GM12878 (cell line): ENCODE results near the gene RAPGEF6. TPM values are rescaled to one million over a fixed set of nuclear protein-coding genes. Genes with fewer than 3 reads are reported as not detected.

Experiments
- ATAC-seq: fragments of 200-7000 bp; cut with Tn5 transposase; 3 replicates; pipeline ENCODE4 v1.9.1; 2020; ENCODE audit warnings: mild to moderate bottlenecking, moderate library complexity
- BruUV-seq: library from RNA; stranded (reverse); fragments of 400-500 nt; replicated peaks from 2 replicates; lab custom pipeline; 2021; lab: Mats Ljungman, UMichigan
- CTCF ChIA-PET: fragments of 300-600 bp; sonication (Branson Sonifier 250); formaldehyde crosslinking; extraction: SDS; loops from one replicate; lab custom pipeline; 2021; ENCODE audit warnings: inconsistent platforms; lab: Yijun Ruan, JAX
- POLR2A ChIA-PET: fragments of 350-600 bp; formaldehyde crosslinking; extraction: SDS; loops from one replicate; lab custom pipeline; 2021; ENCODE audit warnings: inconsistent platforms; lab: Charles Lee
- RAD21 ChIA-PET: fragments of 300-600 bp; sonication (Branson Sonifier 250); formaldehyde crosslinking; loops from one replicate; lab custom pipeline; 2023; ENCODE audit warnings: antibody characterized with exemption; ENCODE audit not compliant: unreplicated experiment; lab: Charles Lee
- SMC1A ChIA-PET: fragments of 300-600 bp; sonication (Branson Sonifier 250); formaldehyde crosslinking; loops from one replicate; lab custom pipeline; 2023; ENCODE audit not compliant: unreplicated experiment, uncharacterized antibody; lab: Charles Lee
- DNase-seq: peaks from one replicate; pipeline ENCODE4 v3.0.0-alpha.2; 2011; ENCODE audit warnings: low read depth, low spot score
- FAIRE-seq: peaks from 3 replicates; lab custom pipeline; 2011; peaks lifted over from hg19 to GRCh38; lab: Jason Lieb, UNC
- H2AFZ ChIP-seq: 2 replicates; pipeline ENCODE4 v1.6.0; 2011; ENCODE audit warnings: low read depth, low read length, control low read depth; ENCODE audit not compliant: control insufficient read depth
- H3K27ac ChIP-seq: 2 replicates; pipeline ENCODE4 v1.5.1; 2011; ENCODE audit warnings: control low read depth; ENCODE audit not compliant: control insufficient read depth, insufficient read depth
- H3K27me3 ChIP-seq, 2 experiments: replicated peaks in 1 of 2; 2 replicates each; pipeline versions ENCODE4 v1.6.0 to v1.6.1; 2011; ENCODE audit warnings: low read length in 1 of 2; ENCODE audit not compliant: control insufficient read depth in 2 of 2, insufficient read depth in 2 of 2
- H3K36me3 ChIP-seq, 2 experiments: 2 replicates each; pipeline ENCODE4 v1.5.1; 2011; ENCODE audit warnings: low read length in 1 of 2; ENCODE audit not compliant: control insufficient read depth in 2 of 2, insufficient read depth in 2 of 2
- H3K4me1 ChIP-seq: 2 replicates; pipeline ENCODE4 v1.6.1; 2011; ENCODE audit warnings: mild to moderate bottlenecking, low read length, moderate library complexity, mixed read lengths; ENCODE audit not compliant: control insufficient read depth, insufficient read depth
- H3K4me2 ChIP-seq: 2 replicates; pipeline ENCODE4 v1.6.0; 2011; ENCODE audit warnings: control low read depth; ENCODE audit not compliant: control insufficient read depth, insufficient read depth
- H3K4me3 ChIP-seq: fragments of 200-600 bp; sonication (generic); 2 replicates; pipeline ENCODE4 v1.5.1; 2016
- H3K79me2 ChIP-seq: 2 replicates; pipeline ENCODE4 v1.6.0; 2011; ENCODE audit warnings: low read length; ENCODE audit not compliant: control insufficient read depth, insufficient read depth
- H3K9ac ChIP-seq: 2 replicates; pipeline ENCODE4 v1.8.0; 2011; ENCODE audit warnings: low read length, control low read depth, mixed read lengths; ENCODE audit not compliant: control insufficient read depth, insufficient read depth
- H3K9me3 ChIP-seq: replicated peaks from 3 replicates; pipeline ENCODE4 v1.5.1; 2011; ENCODE audit warnings: mild to moderate bottlenecking, low read length; ENCODE audit not compliant: control insufficient read depth, insufficient read depth
- H4K20me1 ChIP-seq: 2 replicates; pipeline ENCODE4 v1.6.0; 2011; ENCODE audit not compliant: control insufficient read depth, insufficient read depth
- CHD2 ChIP-seq: IDR thresholded peaks from 2 replicates; pipeline ENCODE4 v1.6.1; 2011; ENCODE audit warnings: low read depth, low read length, improper control_type of control experiment, borderline replicate concordance
- ETV6 ChIP-seq, 2 experiments: fragments of 450-650 bp in 1 of 2; IDR thresholded peaks in 1 of 2; conservative IDR thresholded peaks in 1 of 2; 2 replicates each; pipeline ENCODE4 v1.6.1; 2014; ENCODE audit warnings: antibody characterized with exemption in 1 of 2, borderline replicate concordance in 1 of 2, low read depth in 1 of 2, mild to moderate bottlenecking in 1 of 2, moderate library complexity in 1 of 2
- FOXK2 ChIP-seq: fragments of 450-650 bp; IDR thresholded peaks from 2 replicates; pipeline ENCODE4 v1.6.1; 2017; ENCODE audit warnings: mild to moderate bottlenecking, moderate library complexity
- GABPA ChIP-seq: IDR thresholded peaks from 2 replicates; pipeline ENCODE4 v1.6.1; 2014; ENCODE audit warnings: antibody characterized with exemption, low read depth, mild to moderate bottlenecking, inconsistent platforms
- IKZF1 ChIP-seq: fragments of 450-650 bp; conservative IDR thresholded peaks from 2 replicates; pipeline ENCODE4 v1.6.1; 2017; ENCODE audit warnings: antibody characterized with exemption, mild to moderate bottlenecking
- IKZF2 ChIP-seq, 2 experiments: fragments of 450-650 bp; IDR thresholded peaks; 2 replicates each; pipeline ENCODE4 v1.6.1; 2017; ENCODE audit warnings: mild to moderate bottlenecking in 2 of 2, moderate library complexity in 2 of 2
- IRF4 ChIP-seq: IDR thresholded peaks from 2 replicates; pipeline ENCODE4 v1.6.1; 2011; ENCODE audit warnings: low read depth, low read length
- KAT2A ChIP-seq: conservative IDR thresholded peaks from 2 replicates; pipeline ENCODE4 v1.6.1; 2011; ENCODE audit warnings: low read depth, low read length; ENCODE audit not compliant: control insufficient read depth
- NR2C2 ChIP-seq: IDR thresholded peaks from 2 replicates; pipeline ENCODE4 v1.6.1; 2011; ENCODE audit warnings: borderline replicate concordance, low read depth; ENCODE audit not compliant: control insufficient read depth, insufficient read length
- PAX5 ChIP-seq: IDR thresholded peaks from 2 replicates; pipeline ENCODE4 v1.6.1; 2011; ENCODE audit warnings: low read depth, low read length, borderline replicate concordance
- POLR2AphosphoS5 ChIP-seq: IDR thresholded peaks from 2 replicates; pipeline ENCODE4 v1.6.1; 2011; ENCODE audit warnings: mild to moderate bottlenecking, low read length, inconsistent platforms
- RUNX3 ChIP-seq: IDR thresholded peaks from 2 replicates; pipeline ENCODE4 v1.6.1; 2012; ENCODE audit warnings: low read length, inconsistent platforms
- SMARCA5 ChIP-seq: fragments of 450-650 bp; IDR thresholded peaks from 2 replicates; pipeline ENCODE4 v1.6.1; 2017; ENCODE audit warnings: mild to moderate bottlenecking
- SMC3 ChIP-seq: IDR thresholded peaks from 2 replicates; pipeline ENCODE4 v1.6.1; 2011; ENCODE audit warnings: low read length, improper control_type of control experiment, borderline replicate concordance
- SRF ChIP-seq, 2 experiments: IDR thresholded peaks; 2 replicates each; pipeline ENCODE4 v1.6.1; 2011; ENCODE audit warnings: low read depth in 2 of 2, low read length in 2 of 2, mild to moderate bottlenecking in 1 of 2, moderate library complexity in 1 of 2
- SUZ12 ChIP-seq: fragments of 200-600 bp; sonication (generic); IDR thresholded peaks from one replicate; pipeline ENCODE4 v1.6.1; 2018; ENCODE audit warnings: antibody characterized with exemption, mild to moderate bottlenecking; ENCODE audit not compliant: unreplicated experiment
- TARDBP ChIP-seq: IDR thresholded peaks from 2 replicates; pipeline ENCODE4 v1.6.1; 2016; ENCODE audit warnings: borderline replicate concordance
- YY1 ChIP-seq: IDR thresholded peaks from 2 replicates; pipeline ENCODE4 v1.6.1; 2011; ENCODE audit warnings: low read depth, mild to moderate bottlenecking, low read length
- ZBED1 ChIP-seq: IDR thresholded peaks from 2 replicates; pipeline ENCODE4 v1.6.1; 2016; ENCODE audit warnings: borderline replicate concordance
- ZNF24 ChIP-seq: fragments of 450-650 bp; IDR thresholded peaks from 2 replicates; pipeline ENCODE4 v1.6.1; 2017; ENCODE audit warnings: antibody characterized with exemption, mild to moderate bottlenecking
- WGBS: methylation state at CpG from one replicate; pipeline ENCODE4 v1.1.6; 2016; ENCODE audit warnings: low lambda C conversion rate; ENCODE audit not compliant: insufficient replicate concordance, insufficient coverage; ENCODE audit errors: missing lambda C conversion rate; 5-methylcytosine and 5-hydroxymethylcytosine counted together
- in situ Hi-C: fragments of 300-500 bp; cut with MboI; formaldehyde crosslinking; loops from 9 replicates; pipeline ENCODE4 v1.14.3; 2018; ENCODE audit warnings: mixed read lengths
- intact Hi-C: fragments of 100-400 bp; cut with micrococcal nuclease; formaldehyde crosslinking; loops from one replicate; pipeline ENCODE4 v1.14.2; 2022; ENCODE audit not compliant: unreplicated experiment
- polyA plus RNA-seq, 11 experiments: library from polyadenylated mRNA; depleted of rRNA in 4 of 11; unstranded in 6 of 11; stranded (reverse) in 5 of 11; fragments of >200 nt; fragmentation: Nextera tagmentation in 4 of 11; fragmentation: Illumina TruSeq in 1 of 11; extraction: Ambion mirVana in 4 of 11; extraction: Trizol in 1 of 11; gene quantifications; 1 replicate in 1 of 11; 2 replicates in 10 of 11; pipeline versions ENCODE4 v1.2.1 to v1.2.3, GENCODE V29; 2011 to 2016; ENCODE audit warnings: inconsistent platforms in 2 of 11, missing spikeins in 2 of 11, low read depth in 1 of 11
- total RNA-seq, 4 experiments: library from RNA; depleted of rRNA in 3 of 4; stranded (reverse); fragments of >200 nt in 3 of 4; fragmentation: Illumina TruSeq in 1 of 4; extraction: Trizol in 1 of 4; gene quantifications; 2 replicates each; pipeline versions ENCODE4 v1.2.1 to v1.2.3, GENCODE V29; 2013 to 2021

RAPGEF6 gene
- total and polyA plus RNA-seq, 10 of the 15 experiments (the other 5 are each of a cell fraction or from before 2014, with no cell fraction given), result 2.9 to 24.0 (median 14.2) TPM

DNA sequence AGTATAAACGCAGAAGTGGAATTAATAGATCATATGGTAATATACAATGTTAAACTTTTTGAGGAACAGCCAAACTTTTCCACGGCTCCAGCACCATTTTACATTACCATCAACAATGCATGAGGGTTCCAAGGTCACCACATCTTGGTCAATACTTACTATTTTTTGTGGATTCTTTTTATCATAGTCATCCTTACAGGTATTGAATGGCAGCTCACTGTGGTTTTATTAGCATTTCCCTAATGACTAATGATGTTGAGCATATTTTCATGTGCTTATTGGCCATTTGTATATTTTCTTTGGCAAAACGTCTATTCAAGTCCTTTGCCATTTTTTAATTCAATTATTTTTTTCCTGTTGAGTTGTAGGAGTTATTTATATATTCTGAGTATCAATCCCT lies 14.1 kb upstream of the RAPGEF6 start:
- intact Hi-C loops (no loop called here), in situ Hi-C loops (no loop called here)
- H3K4me2 ChIP-seq, result no peak overlapping the region
- SMC1A ChIA-PET, result interaction anchor here (0.6 to 2.7 kb wide), 5 partner anchors 9 to 191 kb away, joined by 3 to 12 read pairs (median 4); partner anchors contain the start of gene RAPGEF6
- WGBS, result 95% methylated on average over 3 of the region's 3 CpGs
- no peak for DNase-seq
- no TSS peak for BruUV-seq
- no peak overlapping the region for H2AFZ ChIP-seq
- no peaks in the 10 kb centered on the region for H3K27me3 ChIP-seq
- no peak overlapping the region for H3K27ac ChIP-seq
- H3K79me2 ChIP-seq, result no peaks in the 10 kb centered on the region
- H3K4me1 ChIP-seq, result peaks cover 12% of the 10 kb centered on the region
- no peak for FAIRE-seq
- no peak overlapping the region for H3K9ac ChIP-seq
- H3K36me3 ChIP-seq, result peaks cover 0 to 7% of the 10 kb centered on the region in 2 experiments; a peak in 3 of 4 replicates
- RAD21 ChIA-PET, result interaction anchor here (0.9 kb wide), 1 partner anchor 148 kb away, joined by 3 read pairs; the partner anchor contains the start of gene FNIP1
- ATAC-seq, result no peak
- no peak overlapping the region for H3K4me3 ChIP-seq
- TF ChIP-seq IRF4 (no peak), SRF (IDR thresholded peaks at IDR 0.05; ENCODE audit: low read depth in 2 of 2, low read length in 2 of 2) (no peak), SMARCA5 (no peak), NR2C2 (no peak), IKZF2 (IDR thresholded peaks at IDR 0.05) (no peak), SUZ12 (no peak), YY1 (no peak), POLR2AphosphoS5 (no peak), ETV6 (conservative IDR thresholded peaks at IDR 0.05 in 1 of 2, IDR thresholded peaks at IDR 0.05 in 1 of 2; ENCODE audit: borderline replicate concordance in 1 of 2, low read depth in 1 of 2) (no peak), GABPA (no peak), IKZF1 (no peak), RUNX3 (no peak), PAX5 (no peak), TARDBP (no peak), ZNF24 (no peak), ZBED1 (no peak), FOXK2 (no peak), SMC3 (no peak), CHD2 (no peak), KAT2A (no peak)
- CTCF ChIA-PET, result interaction anchor here (0.9 kb wide), 1 partner anchor 60 kb away, joined by 5 read pairs; no protein-coding TSS in a partner anchor
- H3K9me3 ChIP-seq, result no peaks in the 10 kb centered on the region; the same call in 2 of the 3 replicates
- POLR2A ChIA-PET, result interaction anchor here (0.5 to 1.7 kb wide), 3 partner anchors 10 to 140 kb away, joined by 3 to 5 read pairs (median 4); no protein-coding TSS in a partner anchor
- H4K20me1 ChIP-seq, result no peaks in the 10 kb centered on the region
